ENCODE measurements around the gene OTOG. TPM values are rescaled to one million over a fixed set of nuclear protein-coding genes. Genes with fewer than 3 reads are reported as not detected.

The OTOG gene
- total and polyA plus RNA-seq, 12 donors: not detected

GRCh38 chr11:17548444-17548843, 1.4 kb downstream of the OTOG start:
- Histone ChIP-seq H3K9me3 (replicated peaks in 1 of 3) (no peaks in the 10 kb centered on the region), H3K4me3 (no peak overlapping the region), H3K27me3 (peaks cover 25% of the 10 kb centered on the region), H3K27ac (no peak overlapping the region), H3K4me1 (replicated peaks in 1 of 2) (no peaks in the 10 kb centered on the region), H3K36me3 (replicated peaks in 1 of 2) (no peaks in the 10 kb centered on the region)
- WGBS, 4 donors: 75 to 82% (median 77%) methylated on average over 6 of the region's 6 CpGs
- TF ChIP-seq POLR2A (IDR thresholded peaks at IDR 0.05) (no peak), CTCF (IDR thresholded peaks at IDR 0.05) (no peak)
- intact Hi-C loops (cut with DNase I): no loop called here
- no peak for DNase-seq

- no peak for DNase-seq
- Histone ChIP-seq H3K4me1 (replicated peaks in 1 of 2) (no peaks in the 10 kb centered on the region), H3K27me3 (peaks cover 16% of the 10 kb centered on the region), H3K36me3 (replicated peaks in 1 of 2) (no peaks in the 10 kb centered on the region), H3K4me3 (no peak overlapping the region), H3K27ac (no peak overlapping the region), H3K9me3 (replicated peaks in 1 of 3) (no peaks in the 10 kb centered on the region)
- TF ChIP-seq POLR2A (IDR thresholded peaks at IDR 0.05): no peak
- no peak for TF ChIP-seq CTCF (IDR thresholded peaks at IDR 0.05)
- 57 to 67% (median 63%) methylated on average over 10 to 12 of the region's 12 CpGs for whole genome bisulfite sequencing, 4 donors
- intact Hi-C loops (cut with DNase I): no loop called here
These were observed 3.6 kb downstream of the OTOG start for GRCh38 chr11:17550450-17551346.

GRCh38 chr11:17551347-17552040, 4.4 kb downstream of the OTOG start:
- Histone ChIP-seq H3K4me3 (no peak overlapping the region), H3K4me1 (replicated peaks in 1 of 2) (no peaks in the 10 kb centered on the region), H3K9me3 (replicated peaks in 1 of 3) (no peaks in the 10 kb centered on the region), H3K27ac (no peak overlapping the region), H3K27me3 (peaks cover 15% of the 10 kb centered on the region), H3K36me3 (replicated peaks in 1 of 2) (no peaks in the 10 kb centered on the region)
- no peak for DNase-seq
- WGBS, 4 donors: 70 to 90% (median 74%) methylated on average over 2 to 7 of the region's 7 CpGs
- TF ChIP-seq CTCF (IDR thresholded peaks at IDR 0.05) (no peak), POLR2A (IDR thresholded peaks at IDR 0.05) (no peak)
- intact Hi-C loops (cut with DNase I): no loop called here

GRCh38 chr11:17552041-17552355, 4.9 kb downstream of the OTOG start:
- no peaks in the 10 kb centered on the region for H3K4me1 ChIP-seq (replicated peaks in 1 of 2)
- TF ChIP-seq POLR2A (IDR thresholded peaks at IDR 0.05) (no peak), CTCF (IDR thresholded peaks at IDR 0.05) (no peak)
- no peaks in the 10 kb centered on the region for H3K36me3 ChIP-seq (replicated peaks in 1 of 2)
- WGBS, 4 donors: 89 to 93% (median 91%) methylated on average over 4 of the region's 4 CpGs
- H3K27me3 ChIP-seq: peaks cover 10% of the 10 kb centered on the region
- H3K4me3 ChIP-seq: no peak overlapping the region
- no peak for DNase-seq
- intact Hi-C loops (cut with DNase I): no loop called here
- no peaks in the 10 kb centered on the region for H3K9me3 ChIP-seq (replicated peaks in 1 of 3)
- H3K27ac ChIP-seq: no peak overlapping the region
